ENCODE results near the gene JAG1.

GRCh38 chr20:10603378-10603777 is 70.4 kb downstream of the JAG1 start:
- TF ChIP-seq CTCF (IDR thresholded peaks at IDR 0.05) (no peak), POLR2A (IDR thresholded peaks at IDR 0.05) (no peak)

Measured in prostate gland (tissue), 2 donors.